ENCODE measurements around the gene RIPK4. TPM values are rescaled to one million over a fixed set of nuclear protein-coding genes. Genes with fewer than 3 reads are reported as not detected.

Gene RIPK4
- total RNA-seq, 1 donor from 2014 or later = 0.09 TPM

DNA sequence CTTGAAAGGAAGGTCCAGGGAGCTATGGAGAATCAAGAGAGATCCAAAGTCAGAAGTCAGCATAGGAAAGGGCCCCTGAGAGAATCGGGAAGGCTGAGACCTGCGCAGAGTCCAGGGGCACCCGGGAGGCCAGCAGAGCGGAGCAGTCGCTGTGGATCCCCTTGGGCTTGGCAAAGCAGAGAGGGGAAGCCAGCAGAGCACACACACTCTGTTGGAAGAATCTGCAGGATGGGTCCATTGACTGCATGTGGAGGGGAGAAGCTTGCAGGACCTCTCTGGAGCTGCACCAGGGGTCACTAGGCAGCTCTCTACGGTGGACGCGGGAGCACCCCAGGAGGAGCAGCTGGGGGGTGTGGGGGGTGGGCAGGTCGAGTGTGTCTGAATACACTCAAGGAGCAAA lies 6.4 kb downstream of the RIPK4 start:
- intact Hi-C loops (cut with DNase I) = no loop called here
- ATAC-seq = no peak
- DNase-seq (ENCODE audit: low spot score) = no peak

DNA sequence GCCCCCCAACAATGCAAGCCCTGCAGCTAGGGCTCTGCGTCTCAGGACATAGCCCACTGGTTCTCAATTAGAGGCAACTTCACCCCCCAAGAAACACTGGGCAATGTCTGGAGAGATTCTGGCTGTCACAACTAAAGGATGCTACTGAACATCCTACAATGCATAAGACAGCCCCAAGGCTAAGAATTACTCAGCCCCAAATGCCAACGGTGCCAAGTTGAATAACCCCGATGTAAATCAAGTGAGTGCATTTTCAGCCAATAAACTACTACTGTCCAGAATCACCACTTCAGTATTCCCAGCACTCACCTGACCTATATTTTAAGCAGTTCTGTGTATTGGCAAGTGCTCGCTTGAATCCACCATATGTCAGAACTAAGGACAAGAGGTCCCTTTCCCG lies 6.9 kb downstream of the RIPK4 start:
- intact Hi-C loops (cut with DNase I) = no loop called here
- ATAC-seq = no peak
- DNase-seq (ENCODE audit: low spot score) = no peak

DNA sequence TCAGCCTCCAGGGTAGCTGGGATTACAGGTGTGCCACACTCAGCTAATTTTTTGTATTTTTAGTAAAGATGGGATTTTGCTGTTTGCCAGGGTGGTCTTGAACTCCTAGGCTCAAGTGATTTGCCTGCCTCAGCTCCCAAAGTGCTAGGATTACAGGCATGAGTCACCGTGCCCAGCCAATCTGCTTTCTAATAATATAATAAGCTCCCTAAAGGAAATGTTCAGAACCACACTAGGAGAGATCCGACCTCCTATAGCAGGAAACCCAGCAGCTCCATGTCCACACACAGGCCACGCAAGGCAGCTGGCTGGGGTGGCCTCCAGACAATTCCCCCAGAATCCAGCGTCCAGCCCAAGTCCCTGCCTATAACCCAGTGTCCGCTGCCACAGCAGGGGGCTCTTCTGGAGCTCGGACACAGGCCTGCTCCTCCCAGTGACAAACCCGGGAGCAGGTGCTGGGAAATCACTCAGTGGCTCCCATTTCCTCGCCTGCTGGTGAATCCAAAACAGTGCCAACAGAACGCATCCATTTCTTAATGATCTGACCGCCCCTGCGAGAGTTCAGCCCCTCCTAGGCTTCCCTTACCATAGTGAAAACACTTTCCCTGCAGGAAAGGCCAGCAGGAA lies 7.5 kb downstream of the RIPK4 start:
- ATAC-seq (no peak), DNase-seq (ENCODE audit: low spot score) (no peak)
- intact Hi-C loops (cut with DNase I) = no loop called here

DNA sequence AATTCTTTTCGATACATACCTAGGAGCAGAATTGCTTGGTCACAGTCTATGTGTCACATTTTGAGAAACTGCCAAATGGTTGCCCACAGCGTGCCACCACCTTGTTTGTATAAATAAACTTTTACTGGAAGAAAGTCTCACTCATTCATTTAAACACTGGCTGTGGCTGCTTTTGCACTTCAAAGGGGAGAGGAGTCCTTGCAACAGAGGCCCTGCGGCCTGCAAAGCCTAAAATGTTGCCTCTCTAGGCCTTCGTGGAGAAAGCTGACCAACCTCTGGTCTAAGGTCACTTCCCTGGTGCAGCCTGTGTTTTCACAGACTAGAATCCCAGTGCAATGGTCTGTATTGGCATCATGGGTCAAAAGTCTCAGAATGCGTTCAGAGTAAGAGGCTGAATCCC lies 8.3 kb downstream of the RIPK4 start:
- intact Hi-C loops (cut with DNase I) = no loop called here
- DNase-seq (ENCODE audit: low spot score) (no peak), ATAC-seq (no peak)

DNA sequence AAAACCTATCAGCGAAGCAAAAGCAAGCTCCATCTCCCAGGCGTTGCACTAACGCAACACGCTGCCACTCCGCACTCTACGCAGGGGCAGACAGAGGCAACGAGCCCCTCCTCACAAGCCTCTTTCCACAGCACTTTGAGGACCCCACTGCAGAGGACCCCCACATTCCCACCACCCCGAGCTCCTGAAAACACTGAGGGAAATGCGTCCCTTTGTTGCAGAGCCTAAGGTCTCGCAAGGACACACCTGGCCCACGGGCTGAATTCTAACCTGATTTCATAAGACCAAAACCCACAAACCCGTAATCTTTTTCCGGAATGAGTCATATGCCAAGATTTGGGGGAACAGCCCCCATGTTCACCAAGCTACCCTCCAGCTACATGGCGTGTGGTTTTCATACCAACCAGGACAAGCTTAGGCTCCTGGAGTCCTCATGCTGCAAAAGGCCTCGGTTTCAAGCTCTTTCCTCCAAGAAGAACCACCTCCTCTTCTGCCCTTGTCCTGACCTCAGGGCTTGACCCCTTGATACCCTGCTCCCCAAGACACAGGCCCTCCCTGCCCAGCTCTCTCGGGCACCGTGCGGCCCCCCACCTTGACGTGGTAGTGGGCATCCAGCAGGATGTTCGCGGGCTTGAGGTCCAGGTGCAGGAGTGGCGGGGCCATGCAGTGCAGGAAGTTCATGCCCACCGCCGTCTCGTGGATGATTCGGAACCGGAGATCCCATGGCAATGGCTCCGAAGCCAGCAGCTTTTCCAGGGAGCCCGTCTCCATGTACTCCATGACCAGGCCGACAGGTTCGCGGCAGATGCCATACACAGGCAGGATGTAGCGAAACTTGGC lies 10.7 kb downstream of the RIPK4 start:
- DNase-seq (ENCODE audit: low spot score) (no peak), ATAC-seq (no peak)
- intact Hi-C loops (cut with DNase I) = no loop called here

DNA sequence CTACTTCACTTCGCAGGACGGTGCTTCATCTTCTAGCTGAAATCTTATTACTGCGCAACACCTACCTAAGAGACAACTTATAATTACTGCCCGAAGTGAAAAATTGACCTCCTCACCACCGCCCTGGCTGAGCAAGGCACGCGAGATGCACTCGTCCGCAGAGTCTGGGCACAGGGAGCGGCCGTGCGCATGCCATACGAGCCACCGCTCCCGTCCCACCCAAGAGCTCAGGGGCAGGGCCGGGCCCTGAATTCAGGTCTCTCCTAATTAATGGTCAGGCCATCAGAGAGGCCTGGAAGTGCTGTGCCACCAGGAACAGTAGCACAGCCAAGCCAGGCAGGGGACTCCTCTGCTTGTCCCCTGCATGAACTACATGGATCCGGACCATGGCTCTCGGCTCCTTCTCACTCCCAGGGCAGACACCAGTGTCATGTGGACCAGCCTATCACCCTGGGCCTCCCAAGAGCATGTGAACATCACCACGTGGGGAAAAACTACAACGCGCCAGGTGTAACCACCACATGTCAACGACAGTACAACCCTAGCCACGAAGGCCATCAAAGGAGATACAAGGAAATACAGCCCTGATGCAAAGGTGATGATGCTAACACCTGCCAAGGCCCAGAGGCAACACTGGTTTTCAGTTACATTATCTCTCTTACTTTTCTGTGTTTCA lies 11.5 kb downstream of the RIPK4 start:
- intact Hi-C loops (cut with DNase I) = no loop called here
- DNase-seq (ENCODE audit: low spot score) (no peak), ATAC-seq (no peak)

DNA sequence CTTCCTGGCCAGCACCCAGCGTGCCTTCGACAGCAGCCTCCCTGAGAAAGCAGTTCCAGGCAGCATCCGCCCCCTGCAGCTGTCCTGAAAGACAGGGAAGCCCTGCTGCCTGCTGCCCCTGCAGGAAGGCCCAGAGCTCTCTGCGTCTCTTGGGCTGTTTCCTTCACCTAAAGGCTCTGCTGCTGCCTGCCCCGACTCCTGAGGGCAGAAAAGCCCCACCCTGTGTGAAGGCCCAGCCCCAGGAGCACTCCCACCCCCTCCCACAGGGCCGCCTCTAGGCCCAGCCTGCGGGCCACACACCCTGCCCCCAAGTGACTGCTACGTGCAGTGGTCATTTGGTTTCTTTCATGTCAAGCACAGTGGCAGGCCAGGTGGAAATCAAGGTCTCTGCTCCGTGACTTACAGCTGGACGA lies 12.4 kb downstream of the RIPK4 start:
- intact Hi-C loops (cut with DNase I) = no loop called here
- DNase-seq (ENCODE audit: low spot score) (no peak), ATAC-seq (no peak)

DNA sequence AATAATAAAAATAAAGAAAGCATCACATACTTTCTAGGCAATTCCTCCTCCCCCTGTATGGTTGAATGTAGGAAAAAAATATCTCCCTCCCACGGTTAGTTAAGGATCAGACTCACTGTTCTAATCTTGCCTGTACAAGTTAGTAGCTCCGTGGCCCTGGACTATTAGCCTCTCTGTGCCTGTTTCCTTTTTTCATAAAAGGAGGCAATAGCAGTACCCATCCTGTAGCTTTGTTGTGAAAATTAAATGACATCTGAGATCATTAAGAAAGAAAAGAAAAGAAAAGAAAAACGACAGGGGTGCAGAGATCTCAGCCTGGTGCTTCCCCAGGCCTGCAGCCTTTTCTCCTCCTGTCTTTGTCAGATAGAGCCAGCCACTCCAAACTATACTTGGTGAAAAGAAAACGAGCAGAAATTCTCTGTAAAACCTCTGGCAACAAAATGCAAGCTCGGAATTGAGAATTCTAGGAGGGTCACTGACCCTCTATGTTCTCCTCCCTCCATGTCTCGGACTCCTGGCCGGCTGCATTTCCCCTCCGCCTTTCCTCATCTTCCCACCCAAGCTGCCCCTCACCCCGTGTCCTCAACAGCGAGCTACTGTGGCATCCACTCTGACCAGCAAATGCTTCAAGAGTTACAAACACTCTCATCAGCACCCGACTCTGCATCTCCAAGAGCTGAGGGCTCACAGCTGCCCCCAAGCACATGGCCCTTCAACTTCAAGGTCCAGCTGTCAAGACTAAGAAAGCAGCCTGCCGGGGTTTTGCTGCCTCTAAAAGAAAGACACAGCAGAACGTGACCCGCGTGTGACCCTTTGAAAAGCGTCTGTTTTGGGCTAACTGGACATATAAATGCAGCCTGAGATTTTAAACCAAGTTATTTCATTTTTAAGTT lies 13.6 kb downstream of the RIPK4 start:
- intact Hi-C loops (cut with DNase I) = no loop called here
- DNase-seq (ENCODE audit: low spot score) = no peak
- no peak for ATAC-seq

DNA sequence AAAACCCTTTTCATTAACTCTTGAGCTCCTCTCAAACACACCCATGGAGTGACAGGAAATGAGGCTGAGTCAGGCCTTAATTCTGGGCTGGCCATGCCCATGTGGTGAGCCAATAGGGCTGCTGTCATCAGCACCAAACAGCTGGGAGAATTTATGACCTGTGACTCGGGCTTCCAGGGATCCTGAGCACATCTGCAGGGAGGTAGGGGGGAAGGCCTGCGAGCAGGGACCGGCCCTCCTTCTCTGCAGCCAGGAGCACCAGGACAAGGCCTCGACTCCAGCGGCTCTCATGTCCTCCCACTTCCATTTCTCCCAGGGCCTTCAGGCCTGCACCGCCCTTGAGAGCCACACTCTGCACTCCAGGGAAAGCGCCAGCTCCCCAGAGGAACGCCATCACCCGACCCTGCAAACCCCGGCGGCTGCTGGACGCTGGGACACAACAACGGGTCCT lies 14.6 kb downstream of the RIPK4 start:
- DNase-seq (ENCODE audit: low spot score) = no peak
- intact Hi-C loops (cut with DNase I) = no loop called here
- ATAC-seq = no peak

DNA sequence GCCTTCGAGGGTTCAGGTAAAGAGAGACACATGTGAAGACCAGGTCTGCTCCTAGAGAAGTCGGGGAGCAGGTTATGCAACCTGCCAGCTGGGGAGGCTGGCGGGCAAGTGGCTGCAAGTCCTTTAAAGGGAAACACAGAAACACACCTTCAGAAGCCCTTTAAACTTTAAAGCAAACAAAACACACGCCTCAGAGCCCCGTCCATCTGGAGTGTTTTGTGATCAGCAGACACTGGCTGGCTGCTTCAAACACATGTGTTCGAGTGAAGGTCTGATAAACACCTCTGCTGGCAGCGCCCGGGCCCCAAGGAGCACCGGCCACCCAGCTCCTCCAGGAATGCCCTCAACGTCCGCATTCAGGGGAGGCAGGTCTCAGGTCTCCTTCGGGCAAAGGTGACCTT lies 15.2 kb downstream of the RIPK4 start:
- intact Hi-C loops (cut with DNase I) = no loop called here
- no peak for ATAC-seq
- no peak for DNase-seq (ENCODE audit: low spot score)

DNA sequence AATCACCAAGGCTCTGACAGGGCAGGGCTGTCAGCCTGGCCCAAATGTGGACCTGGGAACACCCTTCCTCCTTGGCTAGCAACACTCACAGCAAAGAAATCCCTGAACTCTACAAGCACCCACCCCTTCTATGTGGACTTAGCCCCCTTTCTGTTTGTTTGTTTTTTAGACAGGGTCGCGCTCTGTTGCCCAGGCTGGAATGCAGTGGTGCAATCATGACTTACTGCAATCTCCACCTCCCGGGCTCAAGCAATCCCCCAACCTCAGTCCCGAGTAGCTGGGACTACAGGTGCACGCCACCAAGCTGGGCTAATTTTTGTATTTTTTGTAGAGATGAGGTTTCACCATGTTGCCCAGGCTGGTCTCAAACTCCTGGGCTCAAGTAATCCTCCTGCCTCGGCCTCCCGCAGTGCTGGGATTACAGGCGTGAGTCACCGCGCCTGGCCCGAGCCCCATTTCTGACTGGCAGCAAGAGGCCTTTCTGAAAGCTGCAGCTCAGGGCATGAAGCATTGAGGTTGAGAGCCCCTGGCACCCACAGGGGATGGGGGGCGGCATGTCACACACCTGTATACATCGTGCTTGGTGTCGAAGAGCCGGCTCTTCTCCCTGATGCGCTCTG lies 16.2 kb downstream of the RIPK4 start:
- DNase-seq (ENCODE audit: low spot score) = no peak
- ATAC-seq = no peak
- intact Hi-C loops (cut with DNase I) = no loop called here

DNA sequence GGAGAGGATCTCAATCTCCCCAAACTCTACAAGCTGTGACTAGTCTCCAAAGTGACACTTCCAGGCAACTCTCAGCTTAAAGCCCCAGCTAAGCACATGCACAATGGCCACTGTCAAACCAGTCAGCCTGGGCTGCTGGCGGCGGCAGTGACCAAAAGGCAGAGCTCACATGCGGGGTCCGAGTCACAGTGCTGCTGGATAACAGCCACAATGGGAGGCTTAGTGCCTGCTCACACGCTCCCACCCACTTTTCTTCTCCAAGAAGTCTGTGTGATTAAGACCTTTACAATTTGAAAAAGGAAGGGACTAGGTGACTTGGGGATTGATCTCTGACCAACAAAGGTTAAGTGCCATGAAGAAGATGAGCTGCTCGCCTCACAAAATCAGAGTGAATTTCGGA lies 16.8 kb downstream of the RIPK4 start:
- DNase-seq (ENCODE audit: low spot score) (no peak), ATAC-seq (no peak)
- intact Hi-C loops (cut with DNase I) = no loop called here

DNA sequence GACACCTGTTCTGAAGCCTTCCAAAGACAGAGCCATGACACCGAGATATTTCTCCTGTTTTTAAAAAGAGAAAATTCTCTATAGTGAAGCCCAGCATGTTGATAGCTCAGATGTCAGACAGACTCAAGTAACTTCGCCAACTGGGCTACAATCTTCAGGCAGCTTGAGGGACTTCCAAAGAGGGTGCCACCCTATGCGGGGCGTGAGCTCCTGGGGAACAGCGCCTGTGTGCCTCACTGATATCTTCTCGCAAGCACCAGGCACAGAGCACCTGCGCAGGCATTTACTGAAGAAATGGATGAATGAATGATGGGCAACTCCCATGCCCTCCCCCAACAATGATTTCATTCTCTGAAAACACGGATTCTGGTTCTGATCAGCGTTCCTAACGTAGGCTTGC lies 17.6 kb downstream of the RIPK4 start:
- no peak for ATAC-seq
- no peak for DNase-seq (ENCODE audit: low spot score)
- intact Hi-C loops (cut with DNase I) = no loop called here

DNA sequence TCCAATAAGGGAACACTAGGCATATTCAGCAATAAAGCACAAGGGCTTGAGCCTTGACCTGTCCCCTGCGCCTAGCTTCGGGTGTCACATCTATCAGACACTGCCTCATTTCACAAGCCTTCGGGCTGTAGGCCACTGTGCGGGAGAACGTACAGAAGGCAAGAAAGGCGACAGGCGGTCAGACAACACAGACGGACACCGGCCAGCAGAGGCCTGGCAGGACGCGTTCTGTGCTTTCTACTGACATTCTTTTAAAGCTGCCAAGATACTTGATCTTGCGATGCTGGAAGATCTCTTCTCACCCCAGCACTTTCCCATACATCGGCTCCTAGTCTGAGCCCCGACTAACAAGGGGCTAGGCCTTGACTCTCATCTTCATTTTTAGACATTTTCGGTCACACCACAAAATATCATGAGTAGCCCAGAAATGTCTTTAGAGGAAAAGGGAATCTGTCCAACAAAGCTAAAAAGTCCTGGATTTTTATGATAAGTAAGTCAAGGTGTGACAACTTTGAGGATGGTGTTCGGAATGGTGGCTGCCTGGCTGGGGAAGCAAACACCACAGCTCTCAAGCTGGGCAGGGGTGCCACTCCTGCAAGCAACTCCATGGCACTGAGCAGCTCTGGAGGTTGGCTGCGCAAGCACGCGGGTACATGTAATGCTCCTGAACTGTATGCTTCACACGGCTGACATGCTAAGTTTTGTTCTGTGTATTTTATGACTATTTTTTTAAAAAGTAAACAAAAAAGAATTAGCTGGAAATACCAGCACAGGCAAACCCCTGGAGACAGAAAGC lies 18.7 kb downstream of the RIPK4 start:
- no peak for ATAC-seq
- DNase-seq (ENCODE audit: low spot score) = no peak
- intact Hi-C loops (cut with DNase I) = no loop called here

DNA sequence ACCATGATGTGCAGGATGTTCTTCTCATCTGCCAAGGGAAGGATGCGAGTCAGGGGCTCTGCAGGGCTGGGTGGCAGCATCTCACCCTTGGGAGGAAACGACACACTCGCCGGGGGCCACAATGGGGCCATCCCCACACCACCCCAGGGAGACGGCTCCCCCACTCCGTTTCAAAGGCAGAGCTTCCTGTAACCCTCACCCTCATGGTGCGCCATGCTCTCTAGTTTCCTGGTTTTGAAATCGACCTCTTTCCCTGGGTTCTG lies 20.2 kb downstream of the RIPK4 start:
- ATAC-seq (no peak), DNase-seq (ENCODE audit: low spot score) (no peak)
- intact Hi-C loops (cut with DNase I) = no loop called here

DNA sequence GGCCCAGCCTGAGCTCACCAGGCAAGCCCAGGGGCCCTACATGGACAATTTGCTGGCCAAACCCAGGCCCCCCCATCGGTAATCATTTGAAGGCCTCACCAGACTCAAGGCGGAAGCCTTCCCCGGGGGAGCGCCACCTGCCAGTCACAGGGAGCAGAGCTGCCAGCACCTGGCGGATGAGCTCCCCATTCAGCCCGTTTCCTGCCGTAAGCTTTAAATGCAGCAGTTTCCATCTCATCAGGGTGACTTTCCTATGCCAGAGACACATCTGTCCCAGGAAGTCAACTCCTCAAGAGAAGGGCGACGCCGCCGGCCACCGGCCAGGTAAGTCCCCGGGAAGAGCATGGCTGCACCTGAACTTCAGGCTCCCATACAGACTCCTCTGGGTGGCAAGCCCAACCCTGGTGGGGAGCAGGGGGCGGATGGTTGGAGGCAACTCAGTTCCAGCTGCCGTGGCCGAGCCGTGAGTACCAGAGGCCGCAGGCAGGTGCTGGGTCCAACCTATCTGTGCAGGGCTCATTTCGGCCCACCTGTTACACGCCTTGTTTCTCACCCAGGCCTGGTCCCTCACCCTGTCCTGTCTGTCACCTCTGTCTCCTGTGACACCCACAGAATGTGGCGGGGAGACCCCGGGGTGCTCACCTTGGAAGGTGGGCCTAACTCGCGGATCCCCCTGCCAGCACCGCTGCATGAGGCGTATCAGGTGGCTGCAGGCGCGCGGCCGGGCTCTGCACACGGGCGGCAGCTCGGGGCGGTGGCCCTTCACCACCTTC lies 20.7 kb downstream of the RIPK4 start:
- DNase-seq (ENCODE audit: low spot score) (no peak), ATAC-seq (no peak)
- intact Hi-C loops (cut with DNase I) = no loop called here

DNA sequence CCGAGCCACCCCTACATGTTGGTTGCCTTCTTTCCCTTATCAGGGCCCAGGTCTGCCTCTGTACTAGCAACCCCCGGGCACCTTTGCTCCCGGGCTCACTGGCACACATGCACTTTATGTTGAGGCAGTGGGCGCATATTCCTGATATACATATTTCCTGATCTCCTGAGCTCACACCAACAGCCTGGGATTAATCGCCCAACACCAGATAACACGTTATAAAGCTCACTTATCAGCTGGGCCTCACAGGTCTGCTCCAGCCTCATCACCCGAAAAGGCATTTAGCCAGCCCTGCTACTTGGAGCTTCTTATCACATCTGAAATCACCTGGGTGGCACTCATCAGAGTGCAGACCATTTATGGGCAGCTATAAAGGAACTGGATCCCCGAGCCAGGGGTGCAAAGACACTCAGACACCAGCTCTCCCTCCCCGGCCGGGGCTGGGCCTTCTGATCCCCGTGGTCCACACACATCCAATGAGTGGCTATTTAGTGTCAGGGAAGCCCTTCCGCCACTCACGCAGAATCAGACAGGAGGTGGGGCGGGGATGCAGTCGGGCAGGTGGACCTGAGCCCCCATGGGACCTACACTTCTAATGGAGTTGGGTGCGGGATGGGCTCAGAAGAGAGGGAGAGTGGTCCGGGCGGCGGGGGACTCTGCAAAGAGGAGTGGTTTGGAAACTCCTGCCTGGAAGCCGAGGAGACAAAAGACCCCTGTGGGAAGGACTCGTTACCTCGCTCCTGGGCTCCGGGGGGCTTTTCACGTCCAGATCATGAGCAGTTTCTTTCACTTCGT lies 21.6 kb downstream of the RIPK4 start:
- DNase-seq (ENCODE audit: low spot score) (no peak), ATAC-seq (no peak)
- intact Hi-C loops (cut with DNase I) = no loop called here

Measured in sciatic nerve (tissue), 2 donors.